AG09319 (cell line): ENCODE data around the gene PGGHG.
"Not testable (repeated sequence)": the region's sequence is repeated elsewhere in the genome, so short reads cannot be mapped to it uniquely, and the experiment has no call there.

Experiments used
- DNase-seq: peaks from one replicate; pipeline ENCODE4 v3.0.0-alpha.2; 2010; ENCODE audit warnings: low read depth; ENCODE audit errors: extremely low read depth
- TF ChIP-seq, protein P1 (sequence below): IDR thresholded peaks from 2 replicates; pipeline ENCODE4 v1.5.1; 2011; ENCODE audit warnings: low read depth, mild to moderate bottlenecking, inconsistent platforms, low read length, moderate library complexity

PGGHG gene

DNA sequence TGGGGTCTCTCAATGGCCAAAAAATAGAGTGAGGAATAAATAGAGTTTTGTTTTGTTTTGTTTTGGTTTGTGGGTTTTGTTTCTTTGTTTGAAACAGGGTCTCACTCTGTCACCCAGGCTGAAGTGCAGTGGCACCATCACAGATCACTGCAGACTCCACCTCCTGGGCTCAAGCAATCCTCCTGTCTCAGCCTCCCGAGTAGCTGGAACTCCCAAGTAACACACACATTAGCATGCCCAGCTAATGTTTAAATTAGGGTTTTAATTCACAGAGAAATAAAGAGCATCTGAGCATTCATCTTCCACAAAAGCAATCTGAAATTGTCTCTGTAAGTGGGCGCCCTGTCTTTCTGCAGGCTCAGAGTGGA, 40.9 kb downstream of the PGGHG start:
- TF ChIP-seq, protein P1, sequence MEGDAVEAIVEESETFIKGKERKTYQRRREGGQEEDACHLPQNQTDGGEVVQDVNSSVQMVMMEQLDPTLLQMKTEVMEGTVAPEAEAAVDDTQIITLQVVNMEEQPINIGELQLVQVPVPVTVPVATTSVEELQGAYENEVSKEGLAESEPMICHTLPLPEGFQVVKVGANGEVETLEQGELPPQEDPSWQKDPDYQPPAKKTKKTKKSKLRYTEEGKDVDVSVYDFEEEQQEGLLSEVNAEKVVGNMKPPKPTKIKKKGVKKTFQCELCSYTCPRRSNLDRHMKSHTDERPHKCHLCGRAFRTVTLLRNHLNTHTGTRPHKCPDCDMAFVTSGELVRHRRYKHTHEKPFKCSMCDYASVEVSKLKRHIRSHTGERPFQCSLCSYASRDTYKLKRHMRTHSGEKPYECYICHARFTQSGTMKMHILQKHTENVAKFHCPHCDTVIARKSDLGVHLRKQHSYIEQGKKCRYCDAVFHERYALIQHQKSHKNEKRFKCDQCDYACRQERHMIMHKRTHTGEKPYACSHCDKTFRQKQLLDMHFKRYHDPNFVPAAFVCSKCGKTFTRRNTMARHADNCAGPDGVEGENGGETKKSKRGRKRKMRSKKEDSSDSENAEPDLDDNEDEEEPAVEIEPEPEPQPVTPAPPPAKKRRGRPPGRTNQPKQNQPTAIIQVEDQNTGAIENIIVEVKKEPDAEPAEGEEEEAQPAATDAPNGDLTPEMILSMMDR, result no peak
- DNase-seq, result no peak

DNA sequence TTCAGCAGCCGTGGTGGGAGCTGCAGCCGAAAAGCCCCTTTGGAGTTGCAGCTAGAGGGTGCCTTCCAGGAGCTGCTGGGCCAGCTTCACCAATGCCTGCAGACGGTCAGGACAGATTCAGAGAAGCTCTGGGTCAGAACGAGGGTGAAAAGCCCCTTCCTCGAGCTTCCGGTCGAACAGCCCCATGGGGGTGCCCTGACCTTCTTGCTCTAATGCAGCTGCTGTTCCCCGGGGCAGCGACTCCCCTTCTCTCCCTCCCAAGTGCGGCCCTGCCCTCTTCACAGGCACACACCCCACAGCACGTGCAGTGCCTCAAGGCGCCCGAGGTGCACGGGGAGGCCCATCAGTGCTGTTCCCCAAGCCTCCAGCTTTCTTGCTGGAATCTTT, 41.4 kb downstream of the PGGHG start:
- DNase-seq, result no peak

DNA sequence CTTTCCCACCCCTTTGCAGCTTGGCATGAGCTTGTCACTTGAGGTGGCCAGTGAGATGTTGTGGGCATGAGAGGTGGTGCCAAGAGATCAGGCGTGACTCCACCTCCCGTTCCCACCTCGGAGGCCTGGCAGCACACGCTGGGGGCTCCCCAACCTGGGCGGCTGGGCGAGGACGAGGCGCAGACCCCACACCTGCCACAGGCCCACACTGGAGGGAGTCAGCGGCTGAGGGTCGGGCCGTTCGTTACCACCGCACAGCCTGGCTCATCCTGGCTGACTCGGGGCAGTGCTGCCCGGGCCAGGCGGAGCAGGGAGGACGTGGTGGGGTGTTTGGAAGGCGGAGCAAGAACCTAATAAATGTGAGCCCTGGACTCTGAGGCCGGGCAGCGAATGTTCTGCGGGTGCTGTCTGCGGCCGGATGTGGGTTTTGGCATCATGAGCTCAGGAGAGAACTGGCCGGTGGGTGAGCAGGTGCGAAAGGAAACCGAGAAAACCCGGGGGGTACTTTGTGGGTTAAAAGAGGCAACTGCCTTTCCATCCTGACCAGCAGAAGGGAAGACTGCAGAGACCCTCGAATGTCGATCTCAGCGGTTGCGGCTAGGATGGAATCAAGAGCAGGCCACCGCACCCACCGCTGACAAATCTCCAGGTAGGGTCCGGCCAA, 41.9 kb downstream of the PGGHG start:
- TF ChIP-seq, protein P1, result no peak
- no peak for DNase-seq

More for the DNA sequence above, 41.4 kb downstream of the PGGHG start:
- TF ChIP-seq, protein P1, result no peak

DNA sequence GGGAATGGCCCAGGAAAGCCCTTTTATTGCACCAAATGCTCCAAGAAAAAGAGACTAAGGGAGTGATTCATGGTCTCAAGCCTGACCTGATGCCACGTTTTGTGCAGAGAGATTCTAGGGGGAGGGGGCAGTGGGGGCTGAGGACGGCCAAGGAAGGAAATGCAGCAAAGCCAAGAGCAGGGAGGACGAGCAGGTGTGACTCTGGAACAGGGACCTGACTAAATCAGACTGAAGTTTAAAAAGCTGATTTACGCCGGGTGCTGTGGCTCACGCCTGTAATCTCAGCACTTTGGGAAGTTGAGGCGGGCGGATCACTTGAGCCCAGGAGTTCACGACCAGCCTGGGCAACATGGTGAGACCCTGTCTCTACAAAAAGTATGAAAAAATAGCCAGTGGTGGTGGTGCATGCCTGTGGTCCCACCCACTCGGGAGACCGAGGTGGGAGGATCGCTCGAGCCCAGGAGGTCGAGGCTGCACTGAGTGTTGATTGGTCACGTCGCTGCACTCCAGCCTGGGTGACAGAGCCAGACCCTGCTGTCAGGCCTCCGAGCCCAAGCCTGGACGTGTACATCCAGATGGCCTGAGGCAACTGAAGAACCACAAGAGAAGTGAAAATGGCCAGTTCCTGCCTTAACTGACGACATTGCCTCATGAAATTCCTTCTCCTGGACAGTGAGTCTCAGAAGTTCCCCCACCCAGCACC, 42.6 kb downstream of the PGGHG start:
- no peak for DNase-seq
- TF ChIP-seq, protein P1, result no peak

DNA sequence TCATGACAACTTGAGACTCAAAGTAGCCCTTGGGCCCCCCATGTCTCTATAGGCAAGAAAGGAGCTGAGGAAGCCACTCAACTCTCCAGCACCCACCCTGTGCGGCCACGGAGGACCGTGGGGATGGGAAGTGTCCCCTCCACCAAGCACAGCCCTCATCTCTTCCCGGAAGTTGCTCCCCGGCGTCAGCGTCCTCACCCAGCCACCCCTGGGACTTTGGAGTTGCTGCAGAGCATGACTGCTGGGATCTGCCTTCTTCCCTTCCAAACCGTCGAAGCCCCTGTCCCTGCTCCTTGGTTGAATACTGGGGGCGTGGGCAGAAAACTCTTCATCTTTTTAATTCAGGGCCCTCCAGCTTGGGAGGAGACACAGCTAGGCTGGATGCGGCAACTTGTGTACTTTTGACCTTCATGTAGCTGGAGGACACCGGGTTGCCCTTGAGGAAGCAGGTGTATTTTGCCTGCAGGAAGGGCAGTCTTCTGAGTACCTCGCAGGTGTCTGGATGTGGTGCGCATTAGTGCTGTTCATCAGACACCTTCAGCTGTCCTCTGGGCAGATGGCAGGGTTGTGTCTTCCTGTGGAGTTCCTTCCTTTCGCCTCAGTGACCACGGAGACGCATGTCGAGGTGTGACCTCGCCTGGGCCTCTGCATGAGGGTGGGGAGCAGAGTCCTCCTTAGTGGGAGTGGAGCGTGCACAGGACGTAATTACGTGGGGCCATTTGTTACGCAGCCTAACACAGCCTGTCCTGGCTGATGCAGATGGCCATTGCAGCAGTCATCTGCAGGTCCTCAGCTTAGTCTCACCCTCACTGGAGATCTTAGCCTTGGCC, 43.9 kb downstream of the PGGHG start:
- TF ChIP-seq, protein P1, result no peak
- no peak for DNase-seq

DNA sequence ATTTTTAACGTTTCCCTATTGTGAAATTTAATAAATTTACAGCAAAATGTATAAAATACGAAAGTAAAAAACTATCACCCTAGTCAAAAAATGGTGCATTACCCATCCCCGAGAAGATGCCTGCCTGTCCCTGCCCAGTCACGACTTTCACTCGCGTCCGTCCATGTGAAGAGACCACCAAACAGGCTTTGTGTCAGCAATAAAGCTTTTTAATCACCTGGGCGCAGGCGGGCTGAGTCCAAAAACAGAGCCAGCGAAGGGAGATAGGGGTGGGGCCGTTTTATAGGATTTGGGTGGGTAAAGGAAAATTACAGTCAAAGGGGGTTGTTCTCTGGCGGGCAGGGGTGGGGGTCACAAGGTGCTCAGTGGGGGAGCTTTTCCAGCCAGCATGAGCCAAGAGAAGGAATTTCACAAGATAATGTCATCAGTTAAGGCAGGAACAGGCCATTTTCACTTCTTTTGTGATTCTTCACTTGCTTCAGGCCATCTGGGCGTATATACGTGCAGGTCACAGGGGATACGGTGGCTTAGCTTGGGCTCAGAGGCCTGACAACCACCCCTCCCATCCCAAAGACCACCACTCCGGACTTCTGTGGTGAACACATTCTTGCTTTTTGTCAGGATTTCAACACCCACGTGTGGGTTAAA, 44.8 kb downstream of the PGGHG start:
- DNase-seq, result not testable (repeated sequence)

DNA sequence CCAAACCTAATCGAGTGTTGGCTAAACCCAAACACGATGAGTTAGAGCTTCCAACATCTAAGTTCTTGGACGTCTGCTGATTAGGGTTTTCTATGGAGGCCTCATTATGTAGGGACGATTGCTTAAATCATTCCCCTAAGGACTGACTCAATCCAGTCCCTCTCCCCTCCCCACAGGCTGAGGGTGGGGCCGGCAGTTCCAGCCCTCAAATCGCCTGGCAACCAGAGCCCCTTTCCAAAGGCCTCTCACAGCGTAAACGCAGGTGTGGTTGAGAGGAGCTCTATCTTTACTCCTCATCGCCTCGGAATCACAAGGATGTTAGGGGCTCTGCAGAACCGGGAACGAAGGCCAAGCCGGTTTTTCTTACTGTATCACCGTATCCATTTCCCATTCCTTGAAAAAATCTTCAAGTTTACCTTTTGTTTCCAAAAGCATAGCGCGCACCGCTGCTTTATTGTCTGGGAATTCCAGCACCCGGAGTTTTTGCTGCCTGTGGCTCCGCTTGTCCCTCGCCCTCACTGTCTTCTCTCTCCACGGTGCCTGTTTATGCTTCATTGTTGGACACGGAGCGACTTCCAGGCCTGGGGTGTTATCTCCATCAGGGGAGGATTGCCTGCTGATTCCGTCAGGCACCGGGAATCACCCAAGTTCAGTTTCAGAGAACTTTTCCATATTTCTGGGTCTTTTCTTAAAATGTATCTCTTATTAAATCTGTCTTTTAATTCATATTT, 45.5 kb downstream of the PGGHG start:
- TF ChIP-seq, protein P1, result no peak
- no peak for DNase-seq
